KOPT-K1 (cell line): ENCODE data around the gene BABAM2.

ENCODE experiments used
- H3K27ac ChIP-seq: fragments of 200-600 bp; sonication (generic); 2 replicates; pipeline ENCODE4 v1.5.1; 2016; ENCODE audit warnings: antibody characterized with exemption, mild to moderate bottlenecking, low read depth, low read length; ENCODE audit not compliant: poor library complexity, severe bottlenecking
- H3K36me3 ChIP-seq: fragments of 200-600 bp; sonication (generic); 2 replicates; pipeline ENCODE4 v1.5.1; 2017; ENCODE audit warnings: antibody characterized with exemption, mild to moderate bottlenecking, low read length, moderate library complexity; ENCODE audit not compliant: insufficient read depth
- H3K9me3 ChIP-seq: fragments of 200-600 bp; sonication (generic); 2 replicates; pipeline ENCODE4 v1.5.1; 2017; ENCODE audit warnings: antibody characterized with exemption, low read length, mild to moderate bottlenecking; ENCODE audit not compliant: insufficient read depth, poor library complexity, severe bottlenecking

BABAM2 gene

DNA sequence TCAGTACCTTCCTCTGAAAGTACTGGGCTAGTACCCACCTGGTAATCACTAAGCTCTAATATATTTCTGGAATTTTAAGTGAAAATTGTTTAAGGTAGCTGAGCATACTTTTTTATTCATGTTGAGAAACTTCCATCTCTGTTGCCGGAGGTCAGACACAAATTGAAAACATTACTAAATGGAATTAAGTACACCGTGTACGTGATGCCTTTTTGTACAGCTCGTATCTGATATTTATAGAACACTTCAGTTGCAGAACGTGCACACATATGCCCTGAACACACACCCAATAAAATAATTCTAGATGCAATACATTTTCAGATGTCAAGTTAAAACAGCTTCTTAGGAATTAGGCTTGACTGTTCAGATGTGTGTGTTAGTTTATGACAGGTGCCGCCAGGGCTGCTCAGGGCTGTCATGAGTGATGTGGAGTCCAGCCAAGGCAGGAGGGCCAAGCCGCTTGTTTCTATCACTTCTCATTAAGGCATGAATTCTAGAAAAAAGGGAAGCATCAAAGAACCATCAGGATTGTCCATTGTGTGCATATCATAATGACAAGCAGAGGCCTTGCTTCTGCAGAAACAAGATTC, 421.2 kb downstream of the BABAM2 start:
- no peaks in the 10 kb centered on the region for H3K36me3 ChIP-seq

DNA sequence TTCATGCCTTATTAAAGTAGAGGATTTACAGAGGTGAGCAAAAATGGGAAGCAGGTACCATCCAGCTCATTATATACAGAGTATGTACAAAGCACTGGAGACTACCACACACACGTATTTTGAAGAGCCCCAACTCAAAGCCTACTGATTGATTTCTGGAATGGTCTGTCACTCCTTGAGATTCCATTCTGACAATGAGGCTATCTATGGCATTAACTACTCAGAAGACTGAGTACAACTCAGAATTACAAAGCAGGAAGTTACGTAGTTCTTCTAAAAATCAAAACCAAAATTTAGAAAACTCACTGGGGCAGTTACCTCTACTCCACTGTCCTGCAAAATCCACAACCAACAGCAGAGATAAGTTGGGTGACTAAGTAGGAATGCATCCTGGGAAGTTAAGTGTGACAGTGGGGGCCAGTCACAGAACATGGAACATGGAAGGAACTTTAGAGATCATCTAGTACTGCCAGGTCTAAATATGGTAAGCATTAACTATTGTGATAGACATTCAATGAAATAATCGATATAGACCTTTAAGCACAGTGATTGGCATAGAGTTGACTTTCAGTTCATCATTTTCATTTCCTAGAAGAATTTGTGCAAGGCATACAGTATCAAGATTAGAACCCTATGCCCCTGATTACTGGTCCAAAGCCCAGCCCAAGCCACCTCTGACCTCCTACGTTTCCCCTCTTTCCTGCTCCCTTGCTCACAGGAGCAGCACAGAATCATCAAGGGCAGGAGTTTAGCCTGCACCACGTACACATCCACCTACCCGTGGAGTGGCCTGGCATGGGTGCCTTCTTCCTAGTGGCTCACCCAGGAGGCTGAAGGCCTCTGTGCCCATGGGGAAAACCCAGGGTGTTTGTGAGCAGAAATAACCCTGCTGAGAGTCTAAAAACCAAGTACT, 422.0 kb downstream of the BABAM2 start:
- Histone ChIP-seq H3K9me3 (no peaks in the 10 kb centered on the region), H3K36me3 (no peaks in the 10 kb centered on the region), H3K27ac (no peak overlapping the region)

More for the DNA sequence above, 421.2 kb downstream of the BABAM2 start:
- Histone ChIP-seq H3K9me3 (no peaks in the 10 kb centered on the region), H3K27ac (no peak overlapping the region)

DNA sequence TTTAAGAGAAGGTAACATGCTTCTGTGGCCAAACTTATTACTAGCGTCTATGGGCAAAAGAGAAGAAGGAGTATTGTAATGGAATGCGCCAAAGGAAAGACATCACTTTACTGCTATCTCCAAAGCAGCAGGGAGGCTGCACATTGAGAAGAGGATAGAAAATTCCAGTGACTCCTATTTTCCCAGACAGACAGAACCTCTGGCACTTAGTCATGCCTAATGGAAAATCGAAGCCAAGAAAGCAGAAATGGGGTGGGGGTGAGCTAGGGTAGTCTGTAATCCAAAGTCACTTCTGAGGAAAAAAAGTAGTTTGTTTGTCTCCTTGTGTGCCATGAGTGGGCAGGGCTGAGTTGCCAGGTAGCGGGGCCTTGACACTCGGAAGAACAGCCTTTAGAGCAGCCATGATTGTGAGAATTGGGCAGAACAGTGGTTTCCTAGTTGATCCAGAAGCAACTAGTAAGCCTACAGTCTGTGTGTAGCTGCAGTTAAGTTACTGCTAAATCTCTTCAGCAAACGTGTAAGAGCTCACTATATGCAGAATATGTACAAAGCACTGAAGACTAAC, 422.8 kb downstream of the BABAM2 start:
- Histone ChIP-seq H3K9me3 (no peaks in the 10 kb centered on the region), H3K27ac (no peak overlapping the region), H3K36me3 (no peaks in the 10 kb centered on the region)

DNA sequence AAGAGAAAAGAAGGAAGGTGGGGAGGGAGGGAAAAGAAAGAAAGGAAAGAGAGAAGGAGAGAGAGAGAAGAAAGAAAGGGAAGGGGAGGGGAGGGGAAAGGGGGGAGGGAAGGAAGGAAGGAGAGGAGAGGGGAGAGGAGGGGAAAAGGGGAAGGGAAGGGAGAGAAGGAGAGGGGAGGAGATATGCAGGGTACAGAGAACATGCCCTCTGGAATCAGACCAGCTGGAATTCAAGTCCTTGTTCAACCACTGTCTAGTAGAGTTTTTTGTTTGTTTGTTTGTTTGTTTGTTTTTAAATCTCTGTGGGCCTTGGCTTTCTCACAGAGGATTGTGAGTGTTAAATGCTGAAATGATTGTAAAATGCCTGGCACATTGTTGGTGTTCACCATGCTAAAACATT, 424.4 kb downstream of the BABAM2 start:
- H3K9me3 ChIP-seq = no peaks in the 10 kb centered on the region
- no peaks in the 10 kb centered on the region for H3K36me3 ChIP-seq
- no peak overlapping the region for H3K27ac ChIP-seq

DNA sequence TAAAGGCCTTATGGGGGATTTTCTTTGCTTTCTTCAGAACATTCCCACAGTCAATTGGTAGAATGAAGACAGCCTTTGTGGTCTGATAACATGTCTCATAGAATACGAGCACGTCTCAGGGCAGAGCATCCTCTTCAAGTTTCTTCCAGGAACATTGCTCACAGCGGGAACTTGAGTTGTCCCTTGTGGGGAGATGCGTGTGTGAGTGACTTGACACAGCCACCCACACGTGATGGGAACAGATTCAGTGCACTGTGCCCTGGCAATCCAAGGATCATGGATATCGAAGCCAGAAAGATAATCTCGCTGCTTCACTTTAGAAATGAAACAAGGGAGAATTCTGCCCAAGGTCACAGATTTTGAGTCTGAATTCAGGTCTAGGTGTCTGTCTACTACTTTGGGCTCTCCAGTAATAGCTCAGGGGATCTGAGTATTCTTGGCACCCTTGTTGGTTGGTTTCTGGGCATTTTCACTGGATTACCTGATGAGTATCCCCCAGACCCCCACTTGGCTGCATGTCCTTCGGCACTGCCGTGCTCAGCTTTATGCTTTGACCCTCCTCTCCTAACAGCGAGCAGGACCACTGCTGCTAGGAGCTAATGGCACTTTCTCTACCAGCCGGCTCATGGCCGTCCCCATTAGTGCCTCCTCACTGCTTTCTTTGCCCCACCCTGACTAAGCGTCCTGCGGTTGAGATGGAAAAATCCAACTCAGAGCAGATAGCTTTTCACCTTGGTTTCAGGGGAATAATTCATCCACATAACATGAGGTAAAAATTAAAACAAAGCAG, 426.2 kb downstream of the BABAM2 start:
- Histone ChIP-seq H3K36me3 (no peaks in the 10 kb centered on the region), H3K27ac (no peak overlapping the region), H3K9me3 (no peaks in the 10 kb centered on the region)

DNA sequence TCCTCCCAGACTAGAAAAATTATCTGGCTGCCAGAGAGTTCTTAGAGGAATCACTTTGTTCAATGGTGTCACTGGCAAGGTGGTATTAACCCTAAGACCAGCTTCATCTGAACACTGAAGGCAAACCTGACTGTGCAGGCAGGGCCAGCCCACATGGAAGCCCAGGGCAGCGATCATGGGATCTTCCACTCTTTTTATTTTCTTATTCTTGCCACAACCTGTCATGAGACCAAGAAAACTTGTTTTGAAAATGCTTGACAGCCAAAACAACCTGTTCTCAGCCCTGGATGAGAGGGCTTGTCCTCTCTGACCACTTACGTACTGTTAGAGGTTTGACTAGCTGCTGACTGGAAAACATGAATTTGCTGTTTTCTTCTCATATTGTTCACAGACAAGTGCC, 426.9 kb downstream of the BABAM2 start:
- Histone ChIP-seq H3K36me3 (no peaks in the 10 kb centered on the region), H3K27ac (no peak overlapping the region), H3K9me3 (no peaks in the 10 kb centered on the region)

GRCh38 chr2:28318023-28318422, 427.5 kb downstream of the BABAM2 start:
- Histone ChIP-seq H3K27ac (no peak overlapping the region), H3K9me3 (no peaks in the 10 kb centered on the region), H3K36me3 (no peaks in the 10 kb centered on the region)

GRCh38 chr2:28318462-28319117, 428.1 kb downstream of the BABAM2 start:
- Histone ChIP-seq H3K27ac (no peak overlapping the region), H3K36me3 (no peaks in the 10 kb centered on the region)

DNA sequence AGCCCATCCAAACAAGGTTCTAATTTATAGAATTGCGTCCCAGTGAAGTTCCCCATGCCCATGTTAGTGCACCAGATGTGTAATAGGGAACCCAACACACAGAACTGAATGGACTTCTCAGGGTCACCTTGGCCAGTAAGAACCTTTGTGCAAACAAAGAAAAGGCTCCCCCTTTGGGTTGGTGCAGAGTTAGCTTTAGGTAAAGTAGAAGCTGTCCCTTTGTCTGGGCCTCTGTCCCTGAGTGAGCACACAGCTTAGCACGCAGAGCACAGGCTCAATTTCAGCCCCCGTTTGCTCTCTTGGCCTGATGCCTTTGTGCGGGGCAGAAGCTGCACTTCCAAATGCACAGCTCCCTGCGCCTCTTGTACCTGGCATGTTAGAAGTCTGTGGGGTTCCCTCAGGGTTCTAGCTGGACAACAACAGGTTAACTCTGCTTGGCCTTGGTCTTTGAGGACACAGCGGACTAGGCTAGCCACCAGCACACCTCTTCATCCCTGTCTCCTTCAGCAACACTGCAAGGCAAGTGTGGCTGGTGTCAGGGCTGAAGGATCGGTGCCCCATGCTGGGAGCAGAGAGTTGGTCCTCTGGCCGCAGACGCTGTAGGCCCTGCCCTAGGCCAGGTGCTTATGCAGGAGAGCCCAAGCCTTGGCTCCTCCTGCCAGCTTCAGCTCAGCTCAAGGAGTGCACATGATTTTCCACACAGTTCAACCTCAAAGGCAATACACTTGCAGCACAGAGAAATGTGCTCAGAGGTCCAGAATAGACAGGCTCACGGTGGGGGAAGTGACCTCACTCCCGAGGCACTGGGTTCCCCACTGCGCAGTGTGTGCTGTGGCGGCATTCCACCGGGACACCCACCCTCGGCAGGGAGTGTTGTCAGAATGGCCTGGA, 428.8 kb downstream of the BABAM2 start:
- H3K9me3 ChIP-seq = no peaks in the 10 kb centered on the region
- no peak overlapping the region for H3K27ac ChIP-seq
- H3K36me3 ChIP-seq = no peaks in the 10 kb centered on the region

More at GRCh38 chr2:28318462-28319117, 428.1 kb downstream of the BABAM2 start:
- no peaks in the 10 kb centered on the region for H3K9me3 ChIP-seq

DNA sequence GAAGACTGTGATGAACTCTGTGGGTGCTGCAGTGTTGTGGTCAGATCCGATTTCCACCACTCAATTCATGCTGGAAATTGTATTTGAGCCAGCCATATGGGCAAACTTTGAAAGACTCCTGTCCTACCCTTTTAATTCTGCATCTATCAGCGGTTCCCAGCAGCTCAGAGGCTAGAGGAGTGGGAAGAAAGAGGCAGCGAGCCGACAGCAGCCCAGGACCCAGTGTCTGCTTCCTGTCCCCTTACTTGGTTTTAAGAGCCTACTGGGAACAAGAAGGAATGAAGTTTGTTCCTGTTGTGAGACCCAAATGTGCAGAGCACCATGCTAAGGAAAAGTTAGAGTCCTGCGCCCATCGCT, 429.5 kb downstream of the BABAM2 start:
- Histone ChIP-seq H3K36me3 (no peaks in the 10 kb centered on the region), H3K9me3 (no peaks in the 10 kb centered on the region), H3K27ac (no peak overlapping the region)

DNA sequence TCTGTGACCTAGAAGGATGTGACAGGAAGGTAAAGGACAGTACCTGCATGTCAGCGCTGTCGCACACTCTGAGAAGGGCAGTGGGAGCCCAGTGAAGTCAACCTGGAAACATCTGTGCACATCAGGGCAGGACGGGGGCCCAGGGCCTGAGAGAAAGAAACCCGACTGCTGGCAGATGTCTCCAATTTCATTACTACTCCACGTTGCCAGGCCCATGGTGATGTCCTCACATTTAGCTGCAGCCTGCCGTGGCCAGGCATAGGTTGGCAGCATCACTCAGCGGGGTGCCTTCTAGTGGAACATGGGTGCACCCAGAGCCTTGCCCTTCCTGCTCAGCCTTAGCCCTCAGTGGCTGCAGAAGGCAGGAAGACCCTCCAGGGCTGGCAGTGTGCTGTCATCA, 429.8 kb downstream of the BABAM2 start:
- H3K36me3 ChIP-seq = no peaks in the 10 kb centered on the region
- no peak overlapping the region for H3K27ac ChIP-seq
- no peaks in the 10 kb centered on the region for H3K9me3 ChIP-seq

- Histone ChIP-seq H3K27ac (no peak overlapping the region), H3K36me3 (no peaks in the 10 kb centered on the region)
Observed at GRCh38 chr2:28321426-28321825, 430.9 kb downstream of the BABAM2 start.

DNA sequence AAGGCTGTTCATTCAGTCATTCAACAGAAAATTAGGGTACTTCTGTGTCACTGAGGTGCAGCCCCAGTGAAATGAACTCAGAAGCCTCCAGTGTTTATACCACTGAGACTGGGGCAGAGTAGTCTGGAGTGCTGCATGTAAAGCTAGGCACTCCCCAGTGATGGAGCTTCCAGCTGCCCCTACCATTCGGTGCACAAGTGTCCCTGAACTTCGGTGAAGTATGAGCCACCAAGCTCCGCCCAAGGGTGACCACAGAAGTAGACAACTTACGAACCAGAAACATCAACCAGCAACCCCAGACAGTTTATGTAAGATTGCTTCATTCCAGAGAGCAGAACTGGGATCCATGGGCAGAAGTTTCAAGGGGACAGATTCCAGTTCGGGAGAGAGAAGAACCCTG, 431.5 kb downstream of the BABAM2 start:
- Histone ChIP-seq H3K27ac (no peak overlapping the region), H3K36me3 (no peaks in the 10 kb centered on the region), H3K9me3 (no peaks in the 10 kb centered on the region)

More at GRCh38 chr2:28321426-28321825, 430.9 kb downstream of the BABAM2 start:
- no peaks in the 10 kb centered on the region for H3K9me3 ChIP-seq

DNA sequence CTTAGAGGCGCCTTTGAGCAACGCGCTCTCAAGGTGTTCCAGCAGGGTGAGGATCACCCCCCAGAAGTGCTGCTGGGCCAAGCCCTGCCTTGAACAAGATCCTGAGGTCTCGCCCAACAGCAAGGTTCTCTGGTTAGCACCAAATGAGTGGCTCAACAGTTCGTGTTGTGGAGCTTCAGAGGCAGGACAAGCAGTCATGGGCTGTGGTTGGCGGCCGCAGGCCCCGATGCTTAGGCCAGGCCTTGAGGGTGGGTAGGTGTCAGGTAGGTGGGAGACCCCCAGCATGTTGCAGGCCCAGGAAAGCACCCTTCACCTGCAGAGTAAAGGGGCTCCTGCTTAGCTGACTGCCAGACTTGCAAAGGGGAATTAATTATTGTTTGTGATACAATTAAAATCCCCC, 431.9 kb downstream of the BABAM2 start:
- H3K27ac ChIP-seq = no peak overlapping the region
- no peaks in the 10 kb centered on the region for H3K36me3 ChIP-seq
- no peaks in the 10 kb centered on the region for H3K9me3 ChIP-seq
